Activated T-helper 2 cell treated with anti-CD3 and anti-CD28 coated beads, Interferon-gamma antibody, Interleukin-2, Interleukin-4, amounts not matched to agents 10 μg/mL and 5 μg/mL and 100 μg/mL, durations not matched to agents 14 hours and 24 hours and 36 hours (primary cell): Measurements from ENCODE around the gene LRRC75A. TPM values are rescaled to one million over a fixed set of nuclear protein-coding genes. Genes with fewer than 3 reads are reported as not detected.
A peak's percentile ranks its signal among the peaks of the same experiment; 100 is the strongest.
"Not testable (repeated sequence)": the region's sequence is repeated elsewhere in the genome, so short reads cannot be mapped to it uniquely, and the experiment has no call there.

Source experiments
- DNase-seq: peaks from one replicate; pipeline ENCODE4 v3.0.0; 2021; ENCODE audit warnings: low spot score
- H3K27ac Mint-ChIP-seq: one replicate; pipeline ENCODE4 v1.8.0; 2021; ENCODE audit warnings: mixed read lengths
- H3K27me3 Mint-ChIP-seq: one replicate; pipeline ENCODE4 v1.8.0; 2021; ENCODE audit warnings: low read depth, mixed read lengths
- H3K36me3 Mint-ChIP-seq: one replicate; pipeline ENCODE4 v1.8.0; 2021; ENCODE audit warnings: low read depth, mixed read lengths
- H3K4me1 Mint-ChIP-seq: one replicate; pipeline ENCODE4 v1.8.0; 2021; ENCODE audit warnings: low read depth, mixed read lengths
- H3K4me3 Mint-ChIP-seq: one replicate; pipeline ENCODE4 v1.8.0; 2021; ENCODE audit warnings: low read depth, mild to moderate bottlenecking, moderate library complexity, mixed read lengths
- H3K9me3 Mint-ChIP-seq: one replicate; pipeline ENCODE4 v1.8.0; 2021; ENCODE audit warnings: mixed read lengths
- intact Hi-C: fragments of 100-400 bp; cut with micrococcal nuclease; formaldehyde crosslinking; loops from one replicate; pipeline ENCODE4 v1.15.1; 2023
- total RNA-seq: library from RNA; stranded (reverse); gene quantifications from 2 replicates; pipeline ENCODE4 v1.2.3, GENCODE V29; 2022

Gene LRRC75A
- total RNA-seq, 1 donor from 2014 or later: 2.0 TPM

- intact Hi-C loops: no loop called here
- H3K27ac Mint-ChIP-seq: no peak overlapping the region
- no peak for DNase-seq
- peaks cover 10% of the 10 kb centered on the region for H3K36me3 Mint-ChIP-seq
- H3K9me3 Mint-ChIP-seq: no peaks in the 10 kb centered on the region
- no peaks in the 10 kb centered on the region for H3K27me3 Mint-ChIP-seq
- no peak overlapping the region for H3K4me3 Mint-ChIP-seq
- no peaks in the 10 kb centered on the region for H3K4me1 Mint-ChIP-seq
These were observed 28.4 kb downstream of the LRRC75A start for GRCh38 chr17:16463358-16464302.

DNA sequence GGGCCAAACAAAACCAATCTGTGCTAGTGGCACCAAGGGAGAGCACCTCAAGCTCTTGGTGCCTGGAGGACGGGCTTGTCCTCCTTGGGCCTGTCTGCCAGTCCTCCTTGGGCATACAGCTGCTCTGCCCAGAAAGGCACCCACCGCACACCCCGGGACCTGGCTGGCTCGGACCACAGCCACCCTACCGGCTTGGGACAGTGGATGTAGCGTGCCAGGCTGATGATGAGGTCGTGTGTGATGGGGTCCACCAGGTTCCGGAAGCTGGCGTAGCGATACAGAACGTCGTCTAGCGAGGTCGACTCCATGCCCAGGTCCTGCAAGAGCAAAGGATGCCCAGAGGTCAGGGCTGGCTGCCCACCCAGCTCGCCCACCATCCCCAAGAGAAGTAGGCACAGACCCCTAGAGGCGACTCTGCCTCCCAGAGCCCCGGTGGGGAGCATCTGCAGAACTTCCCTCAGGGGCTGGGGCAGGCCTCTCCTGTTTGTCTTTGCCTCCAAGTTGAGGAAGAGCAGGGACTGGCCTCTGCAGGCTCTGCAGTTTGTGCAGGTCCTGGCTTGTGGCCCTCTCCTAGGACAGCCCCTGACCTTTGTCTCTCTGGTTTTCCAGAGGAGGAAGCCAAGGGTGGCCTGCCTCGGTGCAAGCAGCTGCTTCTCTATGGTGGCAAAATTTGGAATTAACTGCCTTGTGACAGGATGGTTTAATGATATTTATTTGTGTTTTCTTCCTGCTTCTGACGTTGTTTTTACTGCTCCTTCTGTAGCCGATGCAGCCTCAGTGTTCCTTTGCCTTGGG, 29.7 kb downstream of the LRRC75A start:
- peaks cover 10% of the 10 kb centered on the region for H3K36me3 Mint-ChIP-seq
- H3K27me3 Mint-ChIP-seq: no peaks in the 10 kb centered on the region
- intact Hi-C loops: no loop called here
- no peak overlapping the region for H3K4me3 Mint-ChIP-seq
- no peaks in the 10 kb centered on the region for H3K4me1 Mint-ChIP-seq
- no peaks in the 10 kb centered on the region for H3K9me3 Mint-ChIP-seq
- no peak for DNase-seq
- H3K27ac Mint-ChIP-seq: no peak overlapping the region

DNA sequence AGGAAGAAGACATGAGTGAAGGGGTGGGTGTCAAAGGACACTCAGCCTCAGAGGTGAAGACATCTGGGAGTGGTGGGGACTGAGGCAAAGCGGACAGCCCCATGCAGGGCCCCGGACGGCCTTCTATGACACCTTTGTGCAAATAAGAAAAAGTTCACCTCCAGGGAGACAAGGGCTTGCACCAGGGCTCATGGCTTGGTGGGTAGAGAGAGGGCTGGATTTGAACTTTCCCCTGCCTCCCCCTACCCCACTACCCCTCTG, 30.5 kb downstream of the LRRC75A start:
- H3K9me3 Mint-ChIP-seq: no peaks in the 10 kb centered on the region
- no peak overlapping the region for H3K4me3 Mint-ChIP-seq
- H3K4me1 Mint-ChIP-seq: no peaks in the 10 kb centered on the region
- H3K27me3 Mint-ChIP-seq: no peaks in the 10 kb centered on the region
- H3K36me3 Mint-ChIP-seq: peaks cover 10% of the 10 kb centered on the region
- H3K27ac Mint-ChIP-seq: no peak overlapping the region
- intact Hi-C loops: no loop called here
- no peak for DNase-seq

GRCh38 chr17:16460796-16461605, 31.0 kb downstream of the LRRC75A start:
- Mint-ChIP-seq H3K27me3 (no peaks in the 10 kb centered on the region), H3K36me3 (peaks cover 15% of the 10 kb centered on the region), H3K4me3 (no peak overlapping the region), H3K27ac (no peak overlapping the region), H3K4me1 (no peaks in the 10 kb centered on the region), H3K9me3 (no peaks in the 10 kb centered on the region)
- intact Hi-C loops: no loop called here
- DNase-seq: no peak

- no peak overlapping the region for H3K27ac Mint-ChIP-seq
- H3K4me1 Mint-ChIP-seq: no peaks in the 10 kb centered on the region
- intact Hi-C loops: no loop called here
- DNase-seq: no peak
- no peaks in the 10 kb centered on the region for H3K27me3 Mint-ChIP-seq
- H3K36me3 Mint-ChIP-seq: peaks cover 15% of the 10 kb centered on the region
- H3K9me3 Mint-ChIP-seq: no peaks in the 10 kb centered on the region
- no peak overlapping the region for H3K4me3 Mint-ChIP-seq
These were observed 32.0 kb downstream of the LRRC75A start for GRCh38 chr17:16459855-16460550.

DNA sequence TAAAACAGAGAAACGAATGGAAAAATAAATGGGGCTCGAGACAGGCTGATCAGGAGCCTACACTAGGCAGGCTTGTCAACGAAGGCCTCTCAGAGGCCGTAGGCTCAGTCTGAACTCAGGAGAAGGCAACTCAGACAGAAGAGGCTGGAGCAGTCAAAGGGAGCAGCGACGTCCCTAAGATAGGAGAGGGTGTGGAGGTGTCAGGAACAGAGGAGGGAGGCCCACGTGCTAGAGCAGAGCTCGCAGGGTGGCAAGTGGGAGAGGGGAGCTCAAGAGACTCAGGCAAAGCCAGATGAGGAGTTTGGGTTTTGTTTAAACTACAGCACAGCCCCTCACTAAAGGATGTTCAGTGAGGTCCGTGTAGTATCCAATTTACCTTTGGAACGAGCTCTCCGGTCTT, 32.7 kb downstream of the LRRC75A start:
- H3K9me3 Mint-ChIP-seq: no peaks in the 10 kb centered on the region
- no peaks in the 10 kb centered on the region for H3K27me3 Mint-ChIP-seq
- no peaks in the 10 kb centered on the region for H3K4me1 Mint-ChIP-seq
- H3K4me3 Mint-ChIP-seq: no peak overlapping the region
- H3K36me3 Mint-ChIP-seq: peaks cover 15% of the 10 kb centered on the region
- H3K27ac Mint-ChIP-seq: no peak overlapping the region
- DNase-seq: no peak
- intact Hi-C loops: no loop called here

DNA sequence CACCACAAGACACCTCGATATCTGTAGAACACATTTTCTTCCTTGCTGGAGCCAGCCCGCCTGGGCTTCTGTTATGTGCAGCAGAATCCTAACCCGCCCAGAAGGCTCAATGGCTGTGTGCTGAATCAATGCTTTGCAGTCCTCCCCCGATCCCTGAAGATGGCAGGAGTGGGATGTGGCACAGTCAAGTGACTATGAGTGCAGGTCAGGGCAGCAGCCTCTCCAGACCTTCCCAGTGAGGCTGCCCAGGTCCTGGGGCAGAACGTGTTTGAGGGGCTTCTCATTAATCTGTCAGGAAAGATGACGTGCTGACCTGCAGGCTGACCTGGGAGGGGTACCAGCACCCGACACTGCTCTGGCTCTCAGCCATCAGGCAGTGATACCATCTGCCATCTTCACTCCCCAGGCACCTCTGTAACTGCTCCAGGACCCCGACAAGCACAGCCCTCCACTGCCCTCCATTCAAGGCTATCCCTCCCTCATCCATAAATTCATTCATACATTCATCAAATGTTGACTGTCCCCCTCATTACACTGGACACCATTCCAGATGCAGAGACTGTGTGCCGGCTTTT, 35.2 kb downstream of the LRRC75A start:
- H3K27me3 Mint-ChIP-seq: no peaks in the 10 kb centered on the region
- no peak for DNase-seq
- intact Hi-C loops: no loop called here
- H3K4me3 Mint-ChIP-seq: no peak overlapping the region
- peak overlapping the region; percentile 46 for H3K27ac Mint-ChIP-seq
- no peaks in the 10 kb centered on the region for H3K9me3 Mint-ChIP-seq
- peaks cover 22% of the 10 kb centered on the region for H3K36me3 Mint-ChIP-seq
- no peaks in the 10 kb centered on the region for H3K4me1 Mint-ChIP-seq

DNA sequence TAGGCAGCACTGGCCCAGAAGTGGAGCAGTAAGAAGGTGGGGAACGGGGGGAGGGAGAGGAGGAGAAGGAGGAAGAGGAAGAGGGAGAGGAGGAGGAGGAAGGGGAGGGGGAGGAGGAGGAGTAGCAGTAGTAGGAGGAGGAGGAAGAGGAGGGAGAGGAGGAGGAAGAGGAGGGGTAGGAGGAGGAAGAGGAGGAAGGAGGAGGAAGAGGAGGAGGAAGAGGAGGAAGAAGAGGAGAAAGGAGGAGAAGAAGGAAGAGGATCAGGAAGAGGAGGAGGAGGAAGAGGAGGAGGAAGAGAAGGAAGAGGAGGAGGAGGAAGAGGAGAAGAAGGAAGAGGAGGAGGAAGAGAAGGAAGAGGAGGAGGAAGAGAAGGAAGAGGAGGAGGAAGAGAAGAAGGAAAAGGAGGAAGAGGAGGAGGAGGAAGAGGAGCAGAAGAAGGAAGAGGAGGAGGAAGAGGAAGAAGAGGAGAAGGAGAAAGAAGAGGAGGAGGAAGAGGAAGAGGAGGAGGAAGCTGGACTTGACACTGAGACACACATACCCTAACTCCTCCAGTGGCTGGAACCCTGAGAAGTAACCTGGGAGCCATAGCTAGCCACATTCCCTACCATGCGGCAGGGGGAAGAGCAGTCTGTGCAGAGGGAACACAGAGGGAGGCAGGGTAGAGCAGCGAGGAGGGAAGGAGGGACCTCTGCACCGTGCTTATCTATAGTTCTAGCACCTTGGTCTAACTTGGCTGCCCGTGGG, 35.8 kb downstream of the LRRC75A start:
- H3K9me3 Mint-ChIP-seq: no peaks in the 10 kb centered on the region
- peak overlapping the region; percentile 50 for H3K27ac Mint-ChIP-seq
- H3K27me3 Mint-ChIP-seq: no peaks in the 10 kb centered on the region
- no peak overlapping the region for H3K4me3 Mint-ChIP-seq
- no peaks in the 10 kb centered on the region for H3K4me1 Mint-ChIP-seq
- peaks cover 22% of the 10 kb centered on the region for H3K36me3 Mint-ChIP-seq
- intact Hi-C loops: no loop called here
- DNase-seq: no peak

DNA sequence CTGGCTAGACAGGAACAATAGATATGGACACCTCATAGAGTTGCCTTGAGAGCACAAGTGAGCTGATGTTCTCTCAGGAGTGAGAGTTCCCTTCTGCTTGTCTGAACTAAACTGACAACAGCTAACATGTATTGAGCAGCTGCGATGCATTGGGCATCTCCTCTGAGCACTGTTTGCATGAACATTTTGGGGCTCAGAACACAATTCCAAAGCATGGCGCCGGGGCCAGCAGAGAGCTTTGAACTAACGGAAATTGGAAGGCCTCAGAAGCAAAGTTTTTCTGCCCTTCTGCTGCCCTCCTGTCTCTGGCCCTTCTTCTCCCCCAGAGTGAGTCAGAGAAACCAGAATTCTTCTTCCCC, 38.5 kb downstream of the LRRC75A start:
- H3K27ac Mint-ChIP-seq: no peak overlapping the region
- no peaks in the 10 kb centered on the region for H3K9me3 Mint-ChIP-seq
- H3K27me3 Mint-ChIP-seq: no peaks in the 10 kb centered on the region
- DNase-seq: no peak
- H3K4me1 Mint-ChIP-seq: peaks cover 5% of the 10 kb centered on the region
- H3K36me3 Mint-ChIP-seq: peaks cover 35% of the 10 kb centered on the region
- intact Hi-C loops: loop anchor here (1.0 kb wide), 1 partner anchor 68 kb away; no protein-coding TSS in a partner anchor
- no peak overlapping the region for H3K4me3 Mint-ChIP-seq

DNA sequence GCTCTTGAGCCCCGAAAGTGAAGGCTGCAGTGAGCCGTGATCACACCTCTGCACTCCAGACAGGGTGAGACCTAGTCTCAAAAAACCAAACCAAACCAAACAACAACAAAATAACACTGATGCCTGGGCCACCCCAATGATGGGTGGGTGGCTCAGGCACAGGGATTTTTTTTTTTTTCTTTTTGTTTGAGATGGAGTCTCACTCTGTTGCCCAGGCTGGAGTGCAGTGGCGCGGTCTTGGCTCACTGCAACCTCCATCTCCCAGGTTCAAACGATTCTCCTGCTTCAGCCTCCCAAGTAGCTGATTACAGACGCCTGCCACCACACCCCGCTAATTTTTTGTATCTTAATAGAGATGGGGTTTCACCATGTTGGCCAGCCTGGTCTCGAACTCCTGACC, 39.7 kb downstream of the LRRC75A start:
- H3K9me3 Mint-ChIP-seq, H3K27me3 Mint-ChIP-seq, H3K4me3 Mint-ChIP-seq, intact Hi-C loops, H3K27ac Mint-ChIP-seq, DNase-seq: not testable (repeated sequence)
- Mint-ChIP-seq H3K4me1 (peaks cover 15% of the 10 kb centered on the region), H3K36me3 (peaks cover 47% of the 10 kb centered on the region)

- Mint-ChIP-seq H3K36me3 (peaks cover 58% of the 10 kb centered on the region), H3K9me3 (no peaks in the 10 kb centered on the region), H3K27ac (no peak overlapping the region), H3K27me3 (no peaks in the 10 kb centered on the region), H3K4me3 (no peak overlapping the region), H3K4me1 (peaks cover 20% of the 10 kb centered on the region)
- no peak for DNase-seq
- intact Hi-C loops: no loop called here
These were observed 42.0 kb downstream of the LRRC75A start for GRCh38 chr17:16450028-16450427.
